Suprapubic skin (tissue), 4 donors: ENCODE measurements around the gene PLAAT1.

Source experiments
- CTCF ChIP-seq, 2 donors: fragments of 200-600 bp in 1 of 2; fragments of 450-650 bp in 1 of 2; sonication (generic) in 1 of 2; IDR thresholded peaks; one replicate each; pipeline ENCODE4 v1.5.1; 2016 to 2019; ENCODE audit warnings: antibody characterized with exemption in 2 of 2, mild to moderate bottlenecking in 1 of 2, moderate library complexity in 1 of 2
- EP300 ChIP-seq: sonication (generic); formaldehyde crosslinking; IDR thresholded peaks from one replicate; pipeline ENCODE4 v1.6.1; 2017; ENCODE audit warnings: antibody characterized with exemption
- POLR2A ChIP-seq, 2 donors: fragments of 450-650 bp; IDR thresholded peaks; one replicate each; pipeline ENCODE4 v1.6.1; 2017; ENCODE audit warnings: antibody characterized with exemption in 2 of 2, mild to moderate bottlenecking in 2 of 2, moderate library complexity in 2 of 2
- POLR2AphosphoS5 ChIP-seq, 3 donors: sonication (generic); formaldehyde crosslinking; IDR thresholded peaks; one replicate each; pipeline ENCODE4 v1.6.1; 2017; ENCODE audit warnings: antibody characterized with exemption in 3 of 3

DNA sequence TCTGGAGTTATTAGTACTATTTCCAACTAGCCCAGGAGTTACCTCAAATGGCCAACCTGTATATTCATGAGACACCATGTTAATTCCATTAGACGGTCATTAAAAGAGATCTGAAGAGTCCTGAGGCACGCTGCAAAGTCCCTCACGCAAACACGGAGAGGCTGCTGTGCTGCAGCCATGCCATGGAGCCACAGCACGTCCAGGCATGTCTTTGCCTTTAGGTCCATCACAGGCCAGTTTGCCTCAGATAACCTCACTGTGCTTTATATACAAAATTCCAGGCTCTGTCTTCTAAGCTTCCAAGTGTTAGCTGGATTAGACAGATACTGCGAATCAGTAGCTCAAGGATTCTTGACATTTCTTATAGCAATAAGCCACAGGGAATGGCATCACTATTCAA is 9.8 kb upstream of the PLAAT1 start:
- TF ChIP-seq POLR2A (IDR thresholded peaks at IDR 0.05) (no peak), CTCF (IDR thresholded peaks at IDR 0.05) (no peak), POLR2AphosphoS5 (IDR thresholded peaks at IDR 0.05) (no peak), EP300 (no peak)
